Left ventricle myocardium inferior (tissue), 1 donor: ENCODE results near the gene SLC49A3. TPM values are rescaled to one million over a fixed set of nuclear protein-coding genes. Genes with fewer than 3 reads are reported as not detected.

Source experiments
- DNase-seq: peaks from one replicate; pipeline ENCODE4 v3.0.0-alpha.2; 2020
- H3K27ac ChIP-seq: fragments of 200-600 bp; replicated peaks from 2 replicates; pipeline ENCODE4 v1.8.0; 2021
- H3K27me3 ChIP-seq: fragments of 200-600 bp; 2 replicates; pipeline ENCODE4 v1.8.0; 2021; ENCODE audit warnings: low read depth
- H3K36me3 ChIP-seq: fragments of 200-600 bp; 2 replicates; pipeline ENCODE4 v1.8.0; 2021
- H3K4me1 ChIP-seq: fragments of 200-600 bp; 2 replicates; pipeline ENCODE4 v1.8.0; 2021
- H3K4me3 ChIP-seq: fragments of 200-600 bp; 2 replicates; pipeline ENCODE4 v1.8.0; 2021; ENCODE audit warnings: mild to moderate bottlenecking, moderate library complexity
- H3K9me3 ChIP-seq: fragments of 200-600 bp; replicated peaks from 2 replicates; pipeline ENCODE4 v1.8.0; 2021
- CTCF ChIP-seq: fragments of 200-600 bp; IDR thresholded peaks from 2 replicates; pipeline ENCODE4 v1.8.0; 2021; ENCODE audit warnings: antibody characterized with exemption, mild to moderate bottlenecking, borderline replicate concordance
- intact Hi-C: fragments of 100-400 bp; cut with micrococcal nuclease; formaldehyde crosslinking; loops from one replicate; pipeline ENCODE4 v1.11.0; 2022
- total RNA-seq: library from RNA; stranded (reverse); fragmentation: NEBNext Ultra II Directional; extraction: Animal tissue kit (Norgen Biotek cat#: 25700); gene quantifications from one replicate; pipeline ENCODE4 v1.2.1, GENCODE V29; 2021
- donor health status: DM: no; HTN: yes; CAD: no; lungs with severe emphysema.

The SLC49A3 gene
- total RNA-seq, 1 donor from 2014 or later = 12.0 TPM

GRCh38 chr4:717601-718320, 28.8 kb upstream of the SLC49A3 start:
- DNase-seq = no peak
- no peak overlapping the region for H3K27ac ChIP-seq
- H3K27me3 ChIP-seq = no peaks in the 10 kb centered on the region
- intact Hi-C loops = no loop called here
- H3K4me1 ChIP-seq = peaks cover 36% of the 10 kb centered on the region
- TF ChIP-seq CTCF = no peak
- no peaks in the 10 kb centered on the region for H3K36me3 ChIP-seq
- H3K9me3 ChIP-seq = no peaks in the 10 kb centered on the region
- H3K4me3 ChIP-seq = no peak overlapping the region

DNA sequence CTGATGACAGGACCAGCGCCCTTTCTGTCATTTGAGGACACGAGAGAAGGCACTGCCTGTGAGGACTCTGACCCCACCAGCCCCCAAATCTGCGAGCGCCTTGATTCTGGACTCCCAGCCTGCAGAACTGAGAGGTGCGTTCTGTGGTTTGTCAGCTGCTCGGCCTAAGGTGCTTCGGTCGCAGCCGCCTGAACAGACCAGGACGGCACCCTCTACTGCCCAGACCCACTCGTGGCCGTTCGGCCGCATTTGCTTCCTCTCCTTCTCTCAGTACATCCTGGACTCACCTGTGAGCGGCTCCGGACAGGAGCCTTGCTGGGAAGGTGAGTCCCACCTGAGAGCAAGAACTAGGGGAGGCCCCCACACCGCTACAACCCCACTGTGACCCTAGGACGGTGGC, 25.1 kb upstream of the SLC49A3 start:
- DNase-seq = no peak
- no peak overlapping the region for H3K27ac ChIP-seq
- no peak overlapping the region for H3K4me3 ChIP-seq
- H3K36me3 ChIP-seq = no peaks in the 10 kb centered on the region
- no peaks in the 10 kb centered on the region for H3K27me3 ChIP-seq
- no peaks in the 10 kb centered on the region for H3K9me3 ChIP-seq
- intact Hi-C loops = no loop called here
- peaks cover 30% of the 10 kb centered on the region for H3K4me1 ChIP-seq
- no peak for TF ChIP-seq CTCF

- intact Hi-C loops = no loop called here
These were observed 24.1 kb upstream of the SLC49A3 start for GRCh38 chr4:712916-713632.

DNA sequence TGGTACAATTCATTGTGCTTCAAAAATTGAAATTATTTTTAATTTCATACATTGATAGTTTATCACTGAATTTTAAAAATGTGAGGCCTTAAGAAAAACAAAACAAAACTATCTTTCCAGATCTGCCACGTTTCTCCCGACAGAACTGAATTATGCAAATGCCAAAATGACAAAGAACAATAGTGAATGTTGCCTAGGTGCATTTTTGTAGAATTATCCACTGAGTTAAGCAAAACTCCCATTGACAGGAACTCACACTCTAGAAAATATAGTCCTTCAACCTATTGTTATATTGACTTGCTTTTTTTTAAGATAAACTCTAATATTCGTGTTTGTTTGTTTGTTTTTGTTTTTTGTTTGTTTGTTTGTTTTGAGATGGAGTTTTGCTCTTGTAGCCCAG, 23.1 kb upstream of the SLC49A3 start:
- H3K4me1 ChIP-seq = peaks cover 32% of the 10 kb centered on the region

More at GRCh38 chr4:712916-713632, 24.1 kb upstream of the SLC49A3 start:
- no peak overlapping the region for H3K27ac ChIP-seq
- no peak for DNase-seq
- no peak overlapping the region for H3K4me3 ChIP-seq
- H3K36me3 ChIP-seq = no peaks in the 10 kb centered on the region
- peaks cover 36% of the 10 kb centered on the region for H3K4me1 ChIP-seq
- no peaks in the 10 kb centered on the region for H3K27me3 ChIP-seq
- H3K9me3 ChIP-seq = no peaks in the 10 kb centered on the region
- no peak for TF ChIP-seq CTCF

GRCh38 chr4:710916-711315, 22.0 kb upstream of the SLC49A3 start:
- no peak for TF ChIP-seq CTCF
- intact Hi-C loops = no loop called here
- no peak overlapping the region for H3K4me3 ChIP-seq
- H3K4me1 ChIP-seq = peaks cover 39% of the 10 kb centered on the region
- no peaks in the 10 kb centered on the region for H3K9me3 ChIP-seq
- H3K27me3 ChIP-seq = no peaks in the 10 kb centered on the region
- no peaks in the 10 kb centered on the region for H3K36me3 ChIP-seq
- DNase-seq = no peak
- no peak overlapping the region for H3K27ac ChIP-seq

More for the DNA sequence above, 23.1 kb upstream of the SLC49A3 start:
- DNase-seq = no peak
- TF ChIP-seq CTCF = no peak
- H3K27ac ChIP-seq = no peak overlapping the region
- no peaks in the 10 kb centered on the region for H3K27me3 ChIP-seq
- intact Hi-C loops = no loop called here
- no peak overlapping the region for H3K4me3 ChIP-seq
- H3K36me3 ChIP-seq = no peaks in the 10 kb centered on the region
- H3K9me3 ChIP-seq = no peaks in the 10 kb centered on the region
